ENCODE results near the gene LYZL2. TPM values are rescaled to one million over a fixed set of nuclear protein-coding genes. Genes with fewer than 3 reads are reported as not detected.

Gene LYZL2
- total RNA-seq (2022; extraction: Qiagen RNA extraction; ENCODE audit: low read depth), result not detected in 5 replicates

GRCh38 chr10:30629653-30630052, at the start of gene LYZL2:
Gene LYZL2, minus strand, starts transcription at chr10:30629753. Its CDS starts 2,838 bp downstream, at chr10:30626915.

Other genes with a start within 250 kb of the LYZL2 start
- gene MAP3K8, start 195.6 kb downstream of the LYZL2 start, total RNA-seq (2022; extraction: Qiagen RNA extraction; ENCODE audit: low read depth), result 13.0 to 18.0 TPM (median 14.2 TPM) in 5 replicates